H1 (cell line): ENCODE data around the gene MAGOH. TPM values are rescaled to one million over a fixed set of nuclear protein-coding genes. Genes with fewer than 3 reads are reported as not detected.

Experiments
- CTCF ChIA-PET: fragments of 300-600 bp; sonication (Branson Sonifier 250); formaldehyde crosslinking; loops from one replicate; lab custom pipeline; 2021; ENCODE audit not compliant: partially characterized antibody; lab: Charles Lee
- POLR2A ChIA-PET: fragments of 300-600 bp; sonication (Branson Sonifier 250); formaldehyde crosslinking; loops from one replicate; lab custom pipeline; 2021; ENCODE audit warnings: inconsistent platforms; ENCODE audit not compliant: partially characterized antibody; lab: Charles Lee
- DNase-seq, 2 experiments: peaks; one replicate each; pipeline versions ENCODE4 v3.0.0 to v3.0.0-alpha.2; 2010 to 2022; ENCODE audit warnings: low spot score in 2 of 2, low read depth in 1 of 2, mixed read lengths in 1 of 2
- FAIRE-seq: peaks from 2 replicates; lab custom pipeline; 2011; peaks lifted over from hg19 to GRCh38; lab: Jason Lieb, UNC
- H2AFZ ChIP-seq: 2 replicates; pipeline ENCODE4 v1.8.1; 2012; ENCODE audit warnings: low read length, inconsistent platforms
- H2AK5ac ChIP-seq: 2 replicates; pipeline ENCODE4 v1.6.1; 2013; ENCODE audit warnings: low read depth, low read length
- H2BK120ac ChIP-seq: replicated peaks from 2 replicates; pipeline ENCODE3; 2013; ENCODE audit warnings: low read depth, low read length, inconsistent platforms
- H2BK12ac ChIP-seq: 2 replicates; pipeline ENCODE4 v1.6.1; 2013; ENCODE audit warnings: low read depth, low read length
- H2BK15ac ChIP-seq: 2 replicates; pipeline ENCODE4 v1.6.1; 2013; ENCODE audit warnings: low read length
- H2BK20ac ChIP-seq: 2 replicates; pipeline ENCODE4 v1.6.1; 2013; ENCODE audit warnings: low read length
- H2BK5ac ChIP-seq: 2 replicates; pipeline ENCODE4 v1.6.1; 2013; ENCODE audit warnings: low read depth, low read length
- H3K14ac ChIP-seq: 2 replicates; pipeline ENCODE4 v1.6.1; 2013; ENCODE audit warnings: inconsistent platforms; ENCODE audit not compliant: insufficient read length
- H3K18ac ChIP-seq: 2 replicates; pipeline ENCODE4 v1.6.1; 2013; ENCODE audit warnings: low read length; ENCODE audit errors: extremely low read depth
- H3K23ac ChIP-seq: 2 replicates; pipeline ENCODE4 v1.6.1; 2013; ENCODE audit warnings: inconsistent platforms; ENCODE audit not compliant: insufficient read length
- H3K23me2 ChIP-seq: 2 replicates; pipeline ENCODE4 v1.6.1; 2013; ENCODE audit warnings: low read depth, low read length
- H3K27ac ChIP-seq: 2 replicates; pipeline ENCODE4 v1.6.1; 2011; ENCODE audit warnings: low read depth, low read length, inconsistent platforms
- H3K27me3 ChIP-seq, 4 experiments: replicated peaks in 1 of 4; 1 replicate in 1 of 4; 2 replicates in 3 of 4; pipeline versions ENCODE4 v1.6.1 to v1.8.1; 2011 to 2013; ENCODE audit warnings: low read length in 3 of 4, mild to moderate bottlenecking in 3 of 4, inconsistent platforms in 2 of 4, mixed read lengths in 2 of 4, moderate library complexity in 1 of 4; ENCODE audit not compliant: control insufficient read depth in 3 of 4, insufficient read depth in 3 of 4; ENCODE audit errors: extremely low read depth in 1 of 4
- H3K36me3 ChIP-seq, 4 experiments: 2 replicates each; pipeline versions ENCODE4 v1.6.1 to v1.8.1; 2011 to 2013; ENCODE audit warnings: mild to moderate bottlenecking in 4 of 4, low read length in 3 of 4, moderate library complexity in 2 of 4, control low read depth in 1 of 4, inconsistent platforms in 1 of 4; ENCODE audit not compliant: insufficient read depth in 4 of 4, control insufficient read depth in 2 of 4
- H3K4ac ChIP-seq: replicated peaks from 2 replicates; pipeline ENCODE3; 2013; ENCODE audit warnings: low read length, low read depth, mixed read lengths, inconsistent platforms; ENCODE audit not compliant: insufficient read length
- H3K4me1 ChIP-seq, 4 experiments: replicated peaks in 1 of 4; 1 replicate in 1 of 4; 2 replicates in 3 of 4; pipeline versions ENCODE4 v1.6.1 to v1.8.1; 2011 to 2013; ENCODE audit warnings: low read length in 3 of 4, inconsistent platforms in 2 of 4, mixed read lengths in 1 of 4; ENCODE audit not compliant: insufficient read depth in 4 of 4, control insufficient read depth in 3 of 4
- H3K4me2 ChIP-seq, 2 experiments: 2 replicates each; pipeline versions ENCODE4 v1.6.1 to v1.8.1; 2011 to 2013; ENCODE audit warnings: low read depth in 2 of 2, low read length in 2 of 2, control low read depth in 1 of 2, inconsistent platforms in 1 of 2, mild to moderate bottlenecking in 1 of 2; ENCODE audit not compliant: insufficient read depth in 1 of 2
- H3K4me3 ChIP-seq, 4 experiments: fragments of 200-600, 300-600 bp in 1 of 4; sonication (generic), shearing (Covaris generic), sonication (Bioruptor Twin) in 1 of 4; 2 replicates each; pipeline versions ENCODE4 v1.5.1 to v1.8.1; 2011 to 2016; ENCODE audit warnings: low read length in 4 of 4, low read depth in 3 of 4, control low read depth in 2 of 4, inconsistent platforms in 2 of 4, mild to moderate bottlenecking in 2 of 4, mixed read lengths in 1 of 4, moderate library complexity in 1 of 4; ENCODE audit not compliant: insufficient read depth in 2 of 4; ENCODE audit errors: extremely low read depth in 1 of 4
- H3K56ac ChIP-seq: replicated peaks from 2 replicates; pipeline ENCODE3; 2013; ENCODE audit warnings: low read depth, mild to moderate bottlenecking, mixed read lengths, low read length, inconsistent platforms; ENCODE audit not compliant: insufficient read length
- H3K79me1 ChIP-seq: 2 replicates; pipeline ENCODE4 v1.6.1; 2013; ENCODE audit warnings: low read depth, low read length, control low read depth
- H3K79me2 ChIP-seq, 2 experiments: 2 replicates each; pipeline versions ENCODE4 v1.6.1 to v1.8.1; 2012 to 2013; ENCODE audit warnings: low read length in 2 of 2, mild to moderate bottlenecking in 2 of 2, inconsistent platforms in 1 of 2; ENCODE audit not compliant: insufficient read depth in 2 of 2, control insufficient read depth in 1 of 2
- H3K9ac ChIP-seq, 4 experiments: replicated peaks in 1 of 4; 1 replicate in 1 of 4; 2 replicates in 3 of 4; pipeline versions ENCODE4 v1.6.1 to v1.8.1; 2011 to 2013; ENCODE audit warnings: low read depth in 3 of 4, low read length in 3 of 4, control low read depth in 2 of 4, mild to moderate bottlenecking in 2 of 4, moderate library complexity in 2 of 4, inconsistent platforms in 1 of 4; ENCODE audit errors: extremely low read depth in 1 of 4
- H3K9me3 ChIP-seq, 2 experiments: 2 replicates each; pipeline versions ENCODE4 v1.6.1 to v1.8.1; 2012 to 2013; ENCODE audit warnings: mild to moderate bottlenecking in 2 of 2, moderate library complexity in 2 of 2, control low read depth in 1 of 2, inconsistent platforms in 1 of 2, low read depth in 1 of 2, low read length in 1 of 2, mixed read lengths in 1 of 2; ENCODE audit not compliant: insufficient read depth in 2 of 2
- H4K20me1 ChIP-seq, 2 experiments: replicated peaks in 1 of 2; 2 replicates each; pipeline versions ENCODE3 to v1.8.1; 2011 to 2013; ENCODE audit warnings: inconsistent platforms in 2 of 2, low read length in 2 of 2, mild to moderate bottlenecking in 1 of 2; ENCODE audit not compliant: insufficient read depth in 2 of 2, control insufficient read depth in 1 of 2
- H4K5ac ChIP-seq: 2 replicates; pipeline ENCODE4 v1.6.1; 2013; ENCODE audit warnings: low read length, low read depth, mixed read lengths, inconsistent platforms; ENCODE audit not compliant: insufficient read length
- H4K8ac ChIP-seq: 2 replicates; pipeline ENCODE4 v1.8.0; 2013; ENCODE audit warnings: mild to moderate bottlenecking, moderate library complexity, low read length, inconsistent platforms; ENCODE audit not compliant: insufficient read depth; ENCODE audit errors: extremely low read depth
- H4K91ac ChIP-seq: replicated peaks from 2 replicates; pipeline ENCODE3; 2013; ENCODE audit warnings: low read length, mixed read lengths, inconsistent platforms; ENCODE audit not compliant: insufficient read length
- ATF3 ChIP-seq: IDR thresholded peaks from 2 replicates; pipeline ENCODE4 v1.6.1; 2011; ENCODE audit warnings: low read depth, mild to moderate bottlenecking, low read length; ENCODE audit not compliant: insufficient read depth
- EZH2 ChIP-seq: fragments of 200-600 bp; sonication (generic); IDR thresholded peaks from 2 replicates; pipeline ENCODE4 v1.7.1; 2012; ENCODE audit warnings: low read depth, mild to moderate bottlenecking, moderate library complexity, low read length, inconsistent platforms; ENCODE audit not compliant: severe bottlenecking
- MAX ChIP-seq: IDR thresholded peaks from 2 replicates; pipeline ENCODE4 v1.6.1; 2012; ENCODE audit warnings: inconsistent platforms
- NANOG ChIP-seq: IDR thresholded peaks from 2 replicates; pipeline ENCODE4 v1.6.1; 2011; ENCODE audit warnings: low read length, low read depth, mild to moderate bottlenecking, inconsistent platforms; ENCODE audit not compliant: insufficient read depth, poor library complexity, severe bottlenecking
- PHF8 ChIP-seq: fragments of 200-600 bp; sonication (generic); conservative IDR thresholded peaks from 2 replicates; pipeline ENCODE4 v1.7.1; 2012; ENCODE audit warnings: low read depth, mild to moderate bottlenecking, inconsistent platforms, low read length, moderate library complexity
- RAD21 ChIP-seq, 2 experiments: IDR thresholded peaks in 1 of 2; conservative IDR thresholded peaks in 1 of 2; 2 replicates each; pipeline ENCODE4 v1.6.1; 2011; ENCODE audit warnings: low read depth in 2 of 2, low read length in 2 of 2, improper control_type of control experiment in 1 of 2, inconsistent platforms in 1 of 2, mild to moderate bottlenecking in 1 of 2, moderate library complexity in 1 of 2
- RBBP5 ChIP-seq: IDR thresholded peaks from 2 replicates; pipeline ENCODE4 v1.7.1; 2012; ENCODE audit warnings: low read depth, mild to moderate bottlenecking, inconsistent platforms, low read length, moderate library complexity, borderline replicate concordance
- SAP30 ChIP-seq: fragments of 300-600 bp; sonication (generic); IDR thresholded peaks from 2 replicates; pipeline ENCODE4 v1.7.1; 2012; ENCODE audit warnings: low read length, moderate library complexity, mild to moderate bottlenecking, inconsistent platforms; ENCODE audit not compliant: insufficient read depth, insufficient replicate concordance
- SP4 ChIP-seq: IDR thresholded peaks from 2 replicates; pipeline ENCODE4 v1.6.1; 2012; ENCODE audit warnings: low read length, inconsistent platforms
- SUZ12 ChIP-seq: fragments of 200-600 bp; sonication (generic); IDR thresholded peaks from 2 replicates; pipeline ENCODE4 v1.6.1; 2012; ENCODE audit warnings: mild to moderate bottlenecking, inconsistent platforms, low read length, moderate library complexity, mixed read lengths
- TAF1 ChIP-seq: IDR thresholded peaks from 2 replicates; pipeline ENCODE4 v1.6.1; 2011; ENCODE audit warnings: mild to moderate bottlenecking, low read depth, low read length
- TEAD4 ChIP-seq: IDR thresholded peaks from 2 replicates; pipeline ENCODE4 v1.6.1; 2012; ENCODE audit warnings: low read depth, low read length, inconsistent platforms, mixed read lengths
- WGBS, 2 experiments: shearing (Covaris generic) in 1 of 2; methylation state at CpG; one replicate each; pipeline versions ENCODE4 v1.1.6 to v1.1.7; 2013 to 2015; ENCODE audit warnings: low lambda C conversion rate in 2 of 2, mixed read lengths in 2 of 2, inconsistent platforms in 1 of 2, low coverage in 1 of 2, missing lambda C conversion rate in 1 of 2; ENCODE audit not compliant: insufficient replicate concordance in 2 of 2, insufficient coverage in 1 of 2, insufficient read length in 1 of 2; ENCODE audit errors: extremely low coverage in 1 of 2, missing lambda C conversion rate in 1 of 2; 5-methylcytosine and 5-hydroxymethylcytosine counted together
- polyA plus RNA-seq, 7 experiments: library from polyadenylated mRNA; depleted of rRNA in 3 of 7; stranded (reverse) in 5 of 7; unstranded in 2 of 7; fragments of >200 nt in 5 of 7; fragments of 200-250 nt in 2 of 7; gene quantifications; 1 replicate in 5 of 7; 2 replicates in 1 of 7; 4 replicates in 1 of 7; pipeline versions ENCODE4 v1.2.1 to v1.2.3, GENCODE V29; 2011 to 2013; ENCODE audit warnings: missing spikeins in 2 of 7, mixed read lengths in 2 of 7
- total RNA-seq: library from RNA; stranded (reverse); fragmentation: NEBNext Ultra II Directional; extraction: Animal tissue kit (Norgen Biotek cat#: 25700); gene quantifications from 2 replicates; pipeline ENCODE4 v1.2.1, GENCODE V29; 2021

Gene MAGOH
- total and polyA plus RNA-seq, 2 of the 8 experiments (the other 6 are each of a cell fraction or from before 2014, with no cell fraction given): 46.9 to 74.3 TPM

DNA sequence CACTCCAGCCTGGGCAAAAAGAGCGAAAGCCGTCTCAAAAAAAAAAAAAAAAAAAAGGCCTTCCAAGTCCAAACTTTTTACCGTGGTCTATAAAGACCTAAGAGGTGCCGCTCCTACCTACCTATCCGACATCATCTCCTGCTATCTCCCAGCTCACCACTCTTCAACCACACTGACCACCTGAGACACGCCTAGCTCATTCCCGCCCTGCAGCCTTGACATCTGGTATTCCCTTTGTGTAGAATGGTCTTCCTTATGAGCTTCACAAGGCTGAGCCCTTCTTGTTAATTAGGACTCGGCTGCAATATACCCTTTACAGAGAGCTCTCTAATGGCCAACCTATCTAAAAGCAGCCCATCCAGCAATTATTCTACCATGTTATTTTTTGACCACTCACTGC lies 680 bp downstream of the MAGOH start:
- CTCF ChIA-PET: interaction anchor here (0.6 kb wide), 1 partner anchor 587 kb away, joined by 3 read pairs; no protein-coding TSS in a partner anchor
- peaks cover 7% of the 10 kb centered on the region; the same call in 1 of the 2 replicates for H3K79me1 ChIP-seq
- H3K4me3 ChIP-seq: peak overlapping the region; percentile 83 to 99 (median 90)
- H3K14ac ChIP-seq: no peak overlapping the region
- H3K18ac ChIP-seq: no peak overlapping the region
- no peak overlapping the region for H3K23ac ChIP-seq
- no peak overlapping the region for H3K56ac ChIP-seq
- H3K4me2 ChIP-seq: peak overlapping the region; percentile 82 to 99
- 56% methylated on average over 6 of the region's 8 CpGs; no CpG with 5 or more reads in 1 of the 2 experiments for WGBS, 2 experiments
- no peak overlapping the region for H2AFZ ChIP-seq
- H3K79me2 ChIP-seq: peaks cover 10 to 24% of the 10 kb centered on the region in 2 experiments
- DNase-seq (no peak), FAIRE-seq (no peak)
- peaks cover 13 to 35% (median 25%) of the 10 kb centered on the region in 4 experiments for H3K36me3 ChIP-seq
- H3K4ac ChIP-seq: no peak overlapping the region
- no peak overlapping the region for H2BK5ac ChIP-seq
- no peak overlapping the region for H3K27ac ChIP-seq
- no peaks in the 10 kb centered on the region for H3K9me3 ChIP-seq
- H3K9ac ChIP-seq: peak overlapping the region; percentile 76 to 89 (median 84); a peak in 6 of 7 replicates
- no peak overlapping the region; the same call in 1 of the 2 replicates for H4K8ac ChIP-seq
- H3K4me1 ChIP-seq: no peaks in the 10 kb centered on the region; a peak in 1 of 7 replicates
- no peak overlapping the region for H2BK12ac ChIP-seq
- H4K20me1 ChIP-seq: peaks cover 0 to 6% of the 10 kb centered on the region in 2 experiments
- H2BK20ac ChIP-seq: no peak overlapping the region
- H2BK120ac ChIP-seq: no peak overlapping the region
- no peaks in the 10 kb centered on the region; a peak in 1 of 7 replicates for H3K27me3 ChIP-seq
- no peak overlapping the region for H4K91ac ChIP-seq
- no peak overlapping the region for H2AK5ac ChIP-seq
- H2BK15ac ChIP-seq: no peak overlapping the region
- POLR2A ChIA-PET: interaction anchor here (0.9 to 10.8 kb wide), 5 partner anchors 9 to 159 kb away, joined by 3 to 62 read pairs (median 3); partner anchors contain the start of gene CZIB
- peaks cover 8% of the 10 kb centered on the region for H3K23me2 ChIP-seq
- H4K5ac ChIP-seq: no peak overlapping the region
- TF ChIP-seq SUZ12 (no peak), NANOG (no peak), ATF3 (no peak), RBBP5 (no peak), PHF8 (no peak), SP4 (no peak), SAP30 (no peak), EZH2 (no peak), MAX (no peak), RAD21 (IDR thresholded peaks at IDR 0.05 in 1 of 2, conservative IDR thresholded peaks at IDR 0.05 in 1 of 2; ENCODE audit: low read depth in 2 of 2, low read length in 2 of 2) (no peak), TAF1 (no peak), TEAD4 (no peak)
